Measurements from ENCODE around the gene IQGAP2. TPM values are rescaled to one million over a fixed set of nuclear protein-coding genes. Genes with fewer than 3 reads are reported as not detected.

The IQGAP2 gene
- total RNA-seq, 2 experiments from 2014 or later, result 118 to 124 TPM

- Mint-ChIP-seq H3K4me1 (peaks cover 2% of the 10 kb centered on the region), H3K27me3 (no peaks in the 10 kb centered on the region), H3K27ac (no peak overlapping the region), H3K36me3 (ENCODE audit: low read depth) (no peaks in the 10 kb centered on the region), H3K9me3 (no peaks in the 10 kb centered on the region), H3K4me3 (no peak overlapping the region)
- ChIA-PET CTCF (no interaction called here), POLR2A (no interaction called here)
- DNase-seq, result no peak
These were observed 343.6 kb downstream of the IQGAP2 start for GRCh38 chr5:76746677-76747076.

DNA sequence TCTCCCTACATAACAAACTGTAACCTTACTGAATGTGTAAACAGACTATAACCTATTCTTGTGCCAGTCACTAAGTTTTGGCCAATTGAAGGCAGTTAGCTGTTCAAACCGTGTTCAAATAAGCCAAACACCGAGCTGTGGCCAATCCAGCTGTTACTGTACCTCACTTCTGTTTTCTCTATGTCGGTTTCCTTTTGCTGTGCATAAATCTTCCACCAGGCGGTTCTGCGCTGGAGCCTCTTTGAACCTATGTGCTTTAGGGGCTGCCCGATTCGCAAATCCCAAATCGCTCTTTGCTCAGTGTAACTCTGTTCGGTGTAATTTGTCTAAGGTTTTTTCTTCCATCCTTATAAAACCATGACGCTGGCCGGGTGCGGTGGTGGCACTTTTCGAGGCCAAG, 344.6 kb downstream of the IQGAP2 start:
- no peaks in the 10 kb centered on the region for H3K36me3 Mint-ChIP-seq (ENCODE audit: low read depth)
- no peak overlapping the region for H3K4me3 Mint-ChIP-seq
- no peak overlapping the region for H3K27ac Mint-ChIP-seq
- H3K9me3 Mint-ChIP-seq, result no peaks in the 10 kb centered on the region
- no peaks in the 10 kb centered on the region for H3K27me3 Mint-ChIP-seq
- ChIA-PET POLR2A (no interaction called here), CTCF (interaction anchor here (1.0 kb wide), 1 partner anchor 27 kb away, joined by 3 read pairs; no protein-coding TSS in a partner anchor)
- H3K4me1 Mint-ChIP-seq, result peaks cover 2% of the 10 kb centered on the region
- no peak for DNase-seq

DNA sequence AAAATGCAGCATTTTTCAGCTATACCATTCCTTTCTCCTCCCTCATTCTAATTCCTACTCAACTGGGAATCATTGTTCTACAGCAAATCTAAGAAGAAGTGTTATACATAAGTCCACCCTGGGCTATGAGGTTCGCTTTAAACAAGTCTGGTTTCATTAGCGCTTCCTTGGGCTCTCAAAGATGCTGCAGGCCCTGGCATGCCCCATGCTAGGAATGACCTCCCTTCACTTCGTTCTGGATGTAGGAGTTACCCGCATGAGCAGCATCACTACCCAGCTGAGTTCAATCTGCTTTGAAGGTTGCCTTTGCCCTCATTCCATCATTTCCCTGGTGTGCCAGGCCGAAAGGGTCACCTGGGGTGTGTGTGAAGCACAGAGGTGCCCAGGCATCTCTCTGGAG, 348.2 kb downstream of the IQGAP2 start:
- H3K27ac Mint-ChIP-seq, result no peak overlapping the region
- CTCF ChIA-PET, result no interaction called here
- H3K4me1 Mint-ChIP-seq, result peaks cover 2% of the 10 kb centered on the region
- no peaks in the 10 kb centered on the region for H3K36me3 Mint-ChIP-seq (ENCODE audit: low read depth)
- H3K9me3 Mint-ChIP-seq, result no peaks in the 10 kb centered on the region
- DNase-seq, result no peak
- POLR2A ChIA-PET, result no interaction called here
- H3K4me3 Mint-ChIP-seq, result no peak overlapping the region
- H3K27me3 Mint-ChIP-seq, result no peaks in the 10 kb centered on the region

DNA sequence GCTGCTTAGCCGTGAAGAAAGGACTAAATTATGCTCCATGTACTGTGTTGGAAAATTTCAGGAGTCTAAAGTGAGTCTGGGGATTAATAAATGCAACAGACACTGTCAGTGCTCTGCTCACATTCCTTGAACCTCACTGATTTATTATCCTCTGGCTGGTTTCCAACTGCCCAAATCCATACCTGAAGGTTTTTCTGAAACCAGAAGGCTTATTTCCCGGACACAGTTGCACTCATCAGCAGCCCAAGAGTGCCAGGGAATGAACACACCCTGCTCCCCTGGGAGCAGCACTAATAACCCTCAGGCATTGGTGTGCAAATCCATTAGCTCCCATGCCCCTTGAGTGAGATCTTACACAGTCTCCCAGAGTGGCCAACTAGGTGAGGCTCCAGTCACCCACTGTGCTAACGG, 351.6 kb downstream of the IQGAP2 start:
- no peak overlapping the region for H3K4me3 Mint-ChIP-seq
- no peaks in the 10 kb centered on the region for H3K9me3 Mint-ChIP-seq
- DNase-seq, result no peak
- no peaks in the 10 kb centered on the region for H3K4me1 Mint-ChIP-seq
- POLR2A ChIA-PET, result interaction anchor here (1.2 kb wide), 1 partner anchor 16 kb away, joined by 5 read pairs; no protein-coding TSS in a partner anchor
- H3K36me3 Mint-ChIP-seq (ENCODE audit: low read depth), result no peaks in the 10 kb centered on the region
- CTCF ChIA-PET, result interaction anchor here (0.5 to 1.1 kb wide), 3 partner anchors 18 to 61 kb away, joined by 3 to 5 read pairs (median 5); no protein-coding TSS in a partner anchor
- H3K27ac Mint-ChIP-seq, result no peak overlapping the region
- H3K27me3 Mint-ChIP-seq, result peaks cover 5% of the 10 kb centered on the region

GRCh38 chr5:76755779-76756637, 352.9 kb downstream of the IQGAP2 start:
- POLR2A ChIA-PET, result interaction anchor here (1.2 to 1.9 kb wide), 2 partner anchors 17 to 18 kb away, joined by 5 to 7 read pairs; no protein-coding TSS in a partner anchor

GRCh38 chr5:76757049-76757448, 354.0 kb downstream of the IQGAP2 start:
- Mint-ChIP-seq H3K36me3 (ENCODE audit: low read depth) (no peaks in the 10 kb centered on the region), H3K9me3 (no peaks in the 10 kb centered on the region), H3K27me3 (peaks cover 5% of the 10 kb centered on the region), H3K4me1 (peaks cover 2% of the 10 kb centered on the region), H3K27ac (no peak overlapping the region), H3K4me3 (no peak overlapping the region)
- ChIA-PET POLR2A (interaction anchor here (1.9 kb wide), 1 partner anchor 18 kb away, joined by 7 read pairs; no protein-coding TSS in a partner anchor), CTCF (interaction anchor here (2.0 kb wide), 1 partner anchor 17 kb away, joined by 9 read pairs; no protein-coding TSS in a partner anchor)
- no peak for DNase-seq

More at GRCh38 chr5:76755779-76756637, 352.9 kb downstream of the IQGAP2 start:
- Mint-ChIP-seq H3K9me3 (no peaks in the 10 kb centered on the region), H3K36me3 (ENCODE audit: low read depth) (no peaks in the 10 kb centered on the region), H3K4me1 (peaks cover 2% of the 10 kb centered on the region), H3K4me3 (no peak overlapping the region), H3K27me3 (peaks cover 5% of the 10 kb centered on the region), H3K27ac (no peak overlapping the region)
- no peak for DNase-seq
- CTCF ChIA-PET, result interaction anchor here (1.0 to 2.0 kb wide), 2 partner anchors 18 kb away, joined by 5 to 9 read pairs; no protein-coding TSS in a partner anchor

Other genes with a start within 250 kb of the IQGAP2 start
- not detected for gene F2RL2, start 220.1 kb downstream of the IQGAP2 start, total RNA-seq